Uterus (tissue), 2 donors: ENCODE data around the gene PACSIN2.

Experiments
- POLR2A ChIP-seq, 2 donors: fragments of 450-650 bp; IDR thresholded peaks; one replicate each; pipeline ENCODE4 v1.6.1; 2016; ENCODE audit warnings: antibody characterized with exemption in 2 of 2, mild to moderate bottlenecking in 1 of 2, moderate library complexity in 1 of 2
- TF ChIP-seq, protein P1 (sequence below), 4 experiments: fragments of 200-600 bp in 2 of 4; fragments of 450-650 bp in 2 of 4; sonication (generic) in 2 of 4; IDR thresholded peaks; one replicate each; pipeline ENCODE4 v1.5.1; 2016 to 2019; ENCODE audit warnings: antibody characterized with exemption in 4 of 4, mild to moderate bottlenecking in 2 of 4, moderate library complexity in 1 of 4

DNA sequence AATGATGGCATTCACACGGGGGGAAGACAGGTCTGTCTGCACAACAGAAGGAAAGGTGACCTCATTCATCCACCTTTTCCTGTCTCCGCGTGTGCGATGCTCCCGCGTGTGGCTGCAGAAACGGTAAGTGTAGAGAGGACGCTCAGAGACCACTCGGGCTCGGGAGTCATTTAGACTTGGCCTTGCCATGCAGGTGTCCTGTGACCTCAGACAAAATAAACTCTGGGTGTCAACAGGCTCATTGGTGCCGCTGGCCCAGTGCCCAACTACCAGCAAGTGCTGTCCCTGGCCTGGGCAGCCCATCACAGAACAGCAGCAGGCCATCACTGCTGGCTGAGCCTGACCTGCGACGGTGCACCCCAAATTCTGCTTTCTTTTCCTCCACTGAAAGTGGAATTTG, 109.7 kb downstream of the PACSIN2 start:
- TF ChIP-seq, protein P1, sequence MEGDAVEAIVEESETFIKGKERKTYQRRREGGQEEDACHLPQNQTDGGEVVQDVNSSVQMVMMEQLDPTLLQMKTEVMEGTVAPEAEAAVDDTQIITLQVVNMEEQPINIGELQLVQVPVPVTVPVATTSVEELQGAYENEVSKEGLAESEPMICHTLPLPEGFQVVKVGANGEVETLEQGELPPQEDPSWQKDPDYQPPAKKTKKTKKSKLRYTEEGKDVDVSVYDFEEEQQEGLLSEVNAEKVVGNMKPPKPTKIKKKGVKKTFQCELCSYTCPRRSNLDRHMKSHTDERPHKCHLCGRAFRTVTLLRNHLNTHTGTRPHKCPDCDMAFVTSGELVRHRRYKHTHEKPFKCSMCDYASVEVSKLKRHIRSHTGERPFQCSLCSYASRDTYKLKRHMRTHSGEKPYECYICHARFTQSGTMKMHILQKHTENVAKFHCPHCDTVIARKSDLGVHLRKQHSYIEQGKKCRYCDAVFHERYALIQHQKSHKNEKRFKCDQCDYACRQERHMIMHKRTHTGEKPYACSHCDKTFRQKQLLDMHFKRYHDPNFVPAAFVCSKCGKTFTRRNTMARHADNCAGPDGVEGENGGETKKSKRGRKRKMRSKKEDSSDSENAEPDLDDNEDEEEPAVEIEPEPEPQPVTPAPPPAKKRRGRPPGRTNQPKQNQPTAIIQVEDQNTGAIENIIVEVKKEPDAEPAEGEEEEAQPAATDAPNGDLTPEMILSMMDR (IDR thresholded peaks at IDR 0.05) = no peak
- no peak for TF ChIP-seq POLR2A (IDR thresholded peaks at IDR 0.05)
